NCI-H1092 (cell line): ENCODE results near the gene AP3S2.
"Not testable (repeated sequence)": the region's sequence is repeated elsewhere in the genome, so short reads cannot be mapped to it uniquely, and the experiment has no call there.

Experiments
- DNase-seq: peaks from one replicate; lab custom pipeline; 2025; lab: John Stamatoyannopoulos, UW

The AP3S2 gene

DNA sequence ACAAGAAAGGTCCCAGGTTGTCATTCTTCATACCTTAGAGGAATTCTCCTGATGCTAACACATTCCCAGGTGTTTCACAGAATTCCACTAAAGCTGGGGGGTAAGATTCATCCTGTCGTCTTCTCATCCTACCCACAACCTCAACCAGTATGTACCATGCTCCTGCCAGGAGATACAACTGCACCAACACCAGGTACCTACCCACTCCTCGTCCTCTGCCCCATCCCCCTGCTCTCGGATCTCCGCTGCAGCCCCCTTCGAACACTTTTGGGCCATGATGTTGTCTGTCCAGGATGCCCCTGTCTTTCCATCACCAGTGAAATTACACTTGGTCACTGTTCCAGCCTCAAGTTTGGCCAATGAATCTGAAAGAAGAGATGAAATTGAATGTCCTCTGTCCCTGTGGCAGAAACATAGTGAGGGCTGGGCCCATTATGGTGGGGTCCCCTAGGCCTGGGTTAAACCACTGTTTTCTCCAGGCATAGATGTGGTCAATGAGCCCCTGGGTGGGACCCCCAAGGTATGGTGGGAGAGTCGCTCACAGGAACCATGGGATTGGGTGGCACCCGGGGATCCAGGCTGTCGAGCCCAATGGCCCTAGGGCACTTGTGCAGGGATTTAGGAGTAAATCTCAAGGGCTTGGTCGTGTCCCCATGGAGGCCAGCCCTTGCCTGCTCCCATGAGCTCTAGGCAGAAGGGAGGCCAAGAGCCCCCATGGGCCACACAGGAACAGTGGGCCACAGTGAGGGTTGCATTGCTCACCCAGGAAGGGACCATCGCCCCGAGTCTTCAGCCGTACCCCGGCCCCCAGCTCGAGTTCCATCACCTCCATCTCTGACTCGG is 9.4 kb upstream of the AP3S2 start:
- DNase-seq: no peak

DNA sequence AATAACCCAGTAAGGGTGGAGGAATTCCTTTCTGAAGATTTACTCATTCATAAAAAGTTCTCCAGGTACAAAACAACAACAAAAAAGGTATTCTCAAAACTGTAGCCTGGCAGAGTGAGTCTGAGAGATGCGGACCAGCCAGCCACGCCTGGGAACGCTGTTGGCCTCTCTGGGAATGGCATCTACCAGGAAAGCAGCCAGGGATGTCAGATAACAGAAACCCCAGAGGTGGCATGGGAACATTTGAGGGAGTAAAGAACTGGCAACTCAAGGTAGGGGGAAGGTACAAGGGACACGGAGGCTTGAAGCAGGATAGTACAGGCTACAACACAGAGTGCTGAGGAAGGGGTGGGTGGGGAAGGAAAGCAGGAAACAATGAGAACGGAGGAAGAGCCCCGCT is 7.1 kb upstream of the AP3S2 start:
- DNase-seq: no peak

GRCh38 chr15:89899951-89900567 is 6.3 kb upstream of the AP3S2 start:
- no peak for DNase-seq

- DNase-seq: no peak
These were observed 5.6 kb upstream of the AP3S2 start for GRCh38 chr15:89899295-89899945.

- DNase-seq: no peak
These were observed 5.0 kb upstream of the AP3S2 start for GRCh38 chr15:89898614-89899294.

DNA sequence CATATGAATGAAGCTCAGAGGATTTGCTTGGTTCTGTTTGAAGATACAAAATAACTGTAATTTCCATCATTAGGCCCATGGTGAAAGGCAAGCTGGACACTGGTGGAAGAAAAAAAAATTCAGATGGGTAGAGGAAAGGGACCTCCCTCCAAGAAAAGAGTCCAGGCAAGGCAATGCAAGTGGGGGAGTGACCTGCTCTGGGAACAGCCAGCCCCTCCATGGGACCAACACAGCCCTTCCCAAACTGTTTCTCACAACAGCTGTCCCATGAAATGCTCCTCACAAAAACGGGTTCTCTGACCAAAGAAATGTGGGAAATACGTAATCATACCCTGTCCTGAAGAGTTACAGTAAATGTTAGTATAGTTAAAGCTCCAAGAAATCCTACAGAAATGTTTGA is 4.4 kb upstream of the AP3S2 start:
- DNase-seq: no peak

GRCh38 chr15:89893027-89893426 is 767 bp downstream of the AP3S2 start:
- no peak for DNase-seq

- no peak for DNase-seq
These were observed 5.5 kb downstream of the AP3S2 start for GRCh38 chr15:89888214-89888804.

GRCh38 chr15:89885611-89886010 is 8.2 kb downstream of the AP3S2 start:
- DNase-seq: no peak

DNA sequence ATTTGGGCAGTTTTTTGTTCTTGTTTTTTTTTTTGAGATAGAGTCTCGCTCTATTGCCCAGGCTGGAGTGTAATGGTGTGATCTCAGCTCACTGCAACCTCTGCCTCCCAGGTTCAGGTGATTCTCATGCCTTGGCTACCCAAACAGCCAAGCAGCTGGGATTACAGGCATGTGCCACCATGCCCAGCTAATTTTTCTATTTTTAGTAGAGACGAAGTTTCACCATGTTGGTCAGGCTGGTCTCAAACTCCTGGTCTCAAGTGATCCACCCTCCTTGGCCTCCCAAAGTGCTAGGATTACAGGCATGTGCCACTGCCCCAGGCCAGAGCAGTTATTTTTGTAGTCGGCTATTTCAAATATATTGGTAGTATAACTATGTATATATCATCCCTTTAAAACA is 8.6 kb downstream of the AP3S2 start:
- not testable (repeated sequence) for DNase-seq

GRCh38 chr15:89883518-89883917 is 10.3 kb downstream of the AP3S2 start:
- DNase-seq: no peak

- DNase-seq: no peak
These were observed 13.1 kb downstream of the AP3S2 start for GRCh38 chr15:89880727-89881126.

DNA sequence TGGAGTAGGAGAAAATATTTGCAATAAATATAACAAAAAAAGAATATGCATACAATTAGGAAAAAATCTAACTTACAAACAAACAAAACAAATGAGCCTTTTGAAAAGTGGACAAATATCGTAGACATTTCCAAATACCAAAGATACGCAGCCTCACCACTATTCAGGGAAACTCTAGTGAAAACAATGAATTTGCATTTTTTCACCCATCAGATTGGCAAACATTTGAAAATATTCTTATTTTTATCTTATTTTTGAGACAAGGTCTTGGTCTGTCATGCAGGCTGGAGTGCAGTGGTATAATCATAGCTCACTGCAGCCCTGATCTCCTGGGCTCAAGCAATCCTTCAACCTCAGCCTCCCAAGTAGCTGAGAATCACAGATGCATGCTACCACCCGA is 15.5 kb downstream of the AP3S2 start:
- DNase-seq: no peak

DNA sequence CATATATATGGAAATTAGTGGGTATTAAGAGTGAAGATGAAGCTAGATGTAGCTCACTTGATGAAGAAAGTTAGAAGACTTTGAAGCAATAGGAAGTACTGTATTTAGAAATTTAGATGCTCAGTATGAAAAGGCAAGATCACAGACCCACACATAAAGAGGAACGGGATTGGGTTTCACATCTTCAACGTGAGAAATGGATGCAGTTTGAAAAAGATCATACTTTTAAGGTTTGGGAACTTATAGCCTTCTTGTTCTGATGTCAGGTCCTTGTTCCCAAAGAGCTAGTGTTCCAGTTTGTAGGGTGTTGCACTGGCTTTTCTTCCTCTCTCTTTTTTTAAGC is 16.7 kb downstream of the AP3S2 start:
- DNase-seq: no peak

- no peak for DNase-seq
These were observed 17.3 kb downstream of the AP3S2 start for GRCh38 chr15:89876396-89877082.

GRCh38 chr15:89875741-89876140 is 18.1 kb downstream of the AP3S2 start:
- DNase-seq: no peak

DNA sequence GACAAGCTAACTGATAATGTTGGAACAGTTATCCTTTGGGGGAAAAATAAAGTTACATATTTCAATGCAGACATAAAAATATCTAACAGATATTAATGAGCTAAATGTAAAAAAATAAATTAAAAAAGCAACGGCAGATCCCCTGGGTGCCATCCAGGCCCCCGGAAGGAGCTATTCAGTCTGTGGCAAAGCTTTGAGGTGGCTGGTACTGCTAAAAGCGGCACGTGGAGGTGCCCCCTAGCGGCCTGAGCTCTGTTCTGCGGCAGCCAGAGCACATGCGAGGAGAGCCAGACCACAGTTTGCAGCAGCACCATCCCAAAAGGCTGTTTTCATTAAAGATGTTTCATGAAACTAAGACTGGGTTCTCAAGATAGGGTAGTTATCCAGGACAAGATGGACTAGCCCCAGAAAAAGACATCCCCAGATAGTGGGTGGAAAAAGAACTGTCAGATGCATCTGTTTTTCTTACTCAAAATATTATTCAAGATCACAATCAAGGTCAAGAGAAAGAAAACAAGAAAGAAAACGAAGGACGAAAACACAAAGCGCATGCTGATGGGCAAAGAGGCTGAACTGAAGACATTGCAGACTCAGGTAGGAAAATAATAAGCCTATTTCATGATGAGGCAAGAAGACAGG is 18.7 kb downstream of the AP3S2 start:
- DNase-seq: peak; percentile 46

DNA sequence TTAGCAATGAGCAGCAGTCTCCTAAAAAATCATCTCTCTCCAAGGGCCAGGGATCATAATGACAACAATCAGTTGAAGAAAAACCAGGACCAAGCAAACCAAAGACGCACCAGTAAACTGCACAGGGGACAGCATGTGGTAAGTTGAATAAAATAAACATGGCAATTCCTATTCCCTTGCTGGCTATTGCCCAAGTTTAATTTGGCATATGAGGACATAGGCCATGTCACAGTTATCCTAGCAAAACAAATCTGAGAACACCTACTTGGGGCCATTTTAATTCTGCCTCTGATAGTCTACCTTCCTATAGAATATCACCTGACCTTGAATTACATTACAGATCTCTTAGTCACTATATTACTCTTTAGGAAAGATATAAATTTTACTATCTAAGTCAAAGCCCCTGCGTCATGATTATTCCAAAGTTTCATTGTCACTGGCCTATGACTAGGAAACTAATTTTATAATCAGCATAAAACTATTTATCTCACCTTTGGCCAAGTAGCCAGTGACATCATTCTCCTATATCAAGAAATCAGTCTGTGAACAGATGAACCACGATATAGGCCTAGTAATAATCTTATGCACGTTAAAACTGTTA is 23.0 kb downstream of the AP3S2 start:
- no peak for DNase-seq

- DNase-seq: no peak
These were observed 23.8 kb downstream of the AP3S2 start for GRCh38 chr15:89870006-89870405.

- DNase-seq: not testable (repeated sequence)
These were observed 24.3 kb downstream of the AP3S2 start for GRCh38 chr15:89869490-89869889.
